GM18858 (cell line): ENCODE data around the gene GAL3ST1.
"Not testable (repeated sequence)": the region's sequence is repeated elsewhere in the genome, so short reads cannot be mapped to it uniquely, and the experiment has no call there.

Experiments used
- ATAC-seq: cut with Tn5 transposase; IDR thresholded peaks from one replicate; pipeline ENCODE4 v1.9.1; 2021; ENCODE audit not compliant: unreplicated experiment

GAL3ST1 gene

DNA sequence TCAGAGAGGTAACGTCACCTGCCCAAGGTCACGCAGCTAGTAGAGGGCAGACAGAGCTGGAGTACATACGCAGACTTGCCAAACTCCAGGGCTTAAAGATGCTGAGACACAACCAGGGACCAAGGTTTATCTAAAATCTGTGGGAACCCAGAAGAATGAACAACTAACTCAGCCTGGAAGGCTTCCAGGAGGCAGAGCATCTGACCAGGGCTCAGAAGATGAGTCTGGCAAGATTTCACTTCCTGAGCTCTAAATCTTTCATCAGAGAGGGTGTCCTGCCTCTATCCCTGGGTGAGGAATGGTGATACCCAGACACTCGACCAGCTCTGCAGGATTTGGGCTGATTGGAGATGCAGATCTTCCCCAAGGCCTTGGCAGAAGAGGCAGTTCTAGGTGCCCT is 9.1 kb downstream of the GAL3ST1 start:
- ATAC-seq: no peak

DNA sequence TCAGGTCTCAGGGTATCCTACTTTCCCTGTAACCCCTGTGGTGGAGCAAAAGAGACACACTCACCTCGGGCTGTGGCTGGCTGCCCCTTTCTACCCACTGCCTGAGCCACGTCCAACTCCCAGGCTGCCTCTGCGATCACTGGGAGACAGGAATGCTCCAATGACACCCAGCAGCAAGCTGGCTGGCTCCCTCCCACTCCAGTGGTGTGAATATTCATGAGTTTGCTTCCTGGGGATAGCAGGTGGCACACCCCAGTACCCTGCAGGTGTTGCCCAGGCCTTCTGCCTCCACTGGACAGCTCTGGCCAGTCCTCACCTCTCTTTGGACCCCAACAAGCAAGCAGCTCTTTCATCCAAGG is 9.7 kb downstream of the GAL3ST1 start:
- no peak for ATAC-seq

DNA sequence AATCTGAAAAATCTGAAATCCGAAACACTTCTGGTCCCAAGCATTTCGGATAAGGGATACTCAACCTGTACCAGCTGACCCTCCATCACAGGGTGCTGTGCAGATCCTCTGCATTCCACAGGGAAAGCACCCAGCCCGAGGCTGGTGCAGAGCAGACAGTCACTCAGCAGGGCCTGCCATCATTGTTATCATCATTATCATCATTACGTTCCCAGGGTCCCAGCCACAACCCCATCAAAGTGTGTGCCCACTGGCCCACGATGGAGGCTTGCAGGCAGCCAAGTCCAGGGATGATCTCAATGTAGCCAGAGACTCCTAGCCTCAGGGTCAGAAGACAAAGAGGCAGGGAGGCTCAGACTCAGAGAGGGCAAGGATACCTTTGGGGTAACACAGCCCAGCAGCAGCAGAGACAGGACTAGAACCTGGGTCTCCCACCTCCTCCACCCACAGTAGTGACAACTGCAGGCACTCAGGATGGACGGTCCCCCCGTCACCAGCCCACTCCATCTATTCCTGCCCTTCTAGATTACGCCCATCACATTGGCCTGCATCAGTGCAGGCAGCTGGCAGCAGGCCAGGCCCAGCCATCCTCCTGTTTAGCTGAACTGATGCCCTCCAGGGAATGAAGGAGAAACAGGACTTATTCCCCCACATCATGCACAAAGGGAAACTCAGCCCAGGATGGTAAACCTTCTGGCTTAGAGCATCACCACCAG is 10.3 kb downstream of the GAL3ST1 start:
- ATAC-seq: no peak

DNA sequence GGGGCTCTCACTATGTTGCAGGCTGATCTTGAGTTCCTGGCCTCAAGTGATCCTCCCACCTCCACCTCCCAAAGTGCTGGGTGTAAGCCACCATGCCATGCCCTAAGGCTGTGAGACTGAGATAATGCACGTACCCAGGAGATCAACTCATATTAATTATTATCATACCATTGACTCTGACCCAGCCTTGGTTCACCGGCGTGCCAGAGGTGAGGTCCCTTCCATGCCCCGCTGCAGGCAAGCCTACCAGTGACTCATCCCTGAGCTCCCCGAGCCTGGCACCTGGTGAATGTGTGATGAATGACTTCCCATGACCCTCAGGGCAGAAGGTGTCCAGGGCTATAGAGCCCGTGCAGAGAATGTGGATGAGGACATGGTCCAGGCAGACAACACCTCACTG is 12.1 kb downstream of the GAL3ST1 start:
- no peak for ATAC-seq

DNA sequence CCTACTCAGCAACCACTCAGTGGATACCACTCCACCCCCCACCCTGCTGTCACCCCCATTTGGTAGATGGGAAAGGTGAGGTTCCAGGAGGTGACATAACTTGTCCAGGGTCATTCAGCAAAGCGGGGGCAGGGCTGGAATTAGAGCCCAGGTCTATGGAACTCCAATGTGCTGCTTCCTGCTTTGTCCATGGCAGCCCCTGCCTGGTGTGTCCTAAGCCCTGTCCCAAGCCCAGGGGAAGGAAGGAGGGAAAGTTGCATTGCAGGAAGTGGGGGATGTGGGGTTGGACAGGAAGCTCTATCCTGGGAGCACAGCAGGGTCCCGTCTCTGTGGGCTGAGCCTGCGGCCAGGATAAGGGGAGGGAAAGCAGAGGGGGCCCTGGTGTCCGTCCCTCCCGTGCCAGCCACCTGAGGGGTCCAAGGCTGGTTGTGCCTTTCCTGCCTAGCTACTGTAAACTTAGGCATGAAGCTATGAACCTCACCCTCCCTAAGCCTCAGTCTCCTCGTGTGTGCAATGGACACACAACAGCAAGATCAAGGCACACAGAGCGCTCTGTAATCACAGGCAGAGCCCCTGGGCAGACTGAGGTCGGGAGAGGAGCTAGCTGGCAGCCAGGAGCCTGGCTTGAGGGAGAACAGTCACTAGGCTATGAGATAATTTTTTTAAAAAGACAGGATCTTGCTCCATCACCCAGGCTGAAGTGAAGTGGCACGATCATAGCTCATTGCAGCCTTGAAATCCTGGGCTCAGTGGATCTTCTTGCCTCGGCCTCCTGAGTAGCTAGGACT is 12.9 kb downstream of the GAL3ST1 start:
- no peak for ATAC-seq

DNA sequence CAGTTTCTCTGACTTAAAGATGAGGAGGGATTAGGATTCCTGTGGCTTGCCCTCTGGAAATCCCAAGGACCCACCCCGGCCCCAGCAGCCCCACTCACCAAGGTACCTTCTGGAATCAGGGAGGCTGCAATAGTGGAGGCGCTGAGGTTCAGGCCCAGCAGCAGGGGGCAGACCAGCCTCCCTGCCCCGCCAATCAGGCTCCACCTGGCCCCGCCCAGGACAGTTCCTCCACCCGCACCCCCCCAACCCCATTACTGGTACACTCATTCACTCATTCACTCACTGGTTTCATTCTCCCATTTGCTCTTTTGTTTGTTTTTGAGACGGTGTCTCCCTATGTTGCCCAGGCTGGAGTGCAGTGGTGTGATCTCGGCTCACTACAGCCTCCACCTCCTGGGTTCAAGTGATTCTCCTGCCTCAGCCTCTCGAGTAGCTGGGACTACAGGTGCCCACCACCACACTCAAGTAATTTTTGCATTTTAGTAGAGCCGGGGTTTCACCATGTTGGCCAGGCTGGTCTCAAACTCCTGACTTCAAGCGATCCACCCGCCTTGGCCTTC is 13.7 kb downstream of the GAL3ST1 start:
- ATAC-seq: not testable (repeated sequence)

DNA sequence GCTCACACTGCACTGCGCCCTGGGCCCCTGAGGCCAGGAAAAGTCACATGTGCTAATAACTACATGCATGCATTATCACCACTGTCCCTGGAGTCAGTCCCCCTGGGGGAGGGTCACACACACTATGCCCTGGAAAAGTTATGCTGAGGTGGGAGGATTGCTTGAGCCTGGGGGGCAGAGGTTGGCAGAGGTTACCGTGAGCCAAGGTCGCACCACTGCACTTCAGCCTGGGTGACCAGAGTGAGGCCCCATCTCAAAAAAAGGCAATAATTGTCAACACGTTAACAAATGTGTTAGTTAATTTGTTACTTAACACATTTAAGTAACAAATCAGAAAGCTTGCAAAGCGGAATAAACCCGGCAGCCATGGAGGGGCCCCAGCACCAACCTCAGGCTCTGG is 14.6 kb downstream of the GAL3ST1 start:
- ATAC-seq: no peak

DNA sequence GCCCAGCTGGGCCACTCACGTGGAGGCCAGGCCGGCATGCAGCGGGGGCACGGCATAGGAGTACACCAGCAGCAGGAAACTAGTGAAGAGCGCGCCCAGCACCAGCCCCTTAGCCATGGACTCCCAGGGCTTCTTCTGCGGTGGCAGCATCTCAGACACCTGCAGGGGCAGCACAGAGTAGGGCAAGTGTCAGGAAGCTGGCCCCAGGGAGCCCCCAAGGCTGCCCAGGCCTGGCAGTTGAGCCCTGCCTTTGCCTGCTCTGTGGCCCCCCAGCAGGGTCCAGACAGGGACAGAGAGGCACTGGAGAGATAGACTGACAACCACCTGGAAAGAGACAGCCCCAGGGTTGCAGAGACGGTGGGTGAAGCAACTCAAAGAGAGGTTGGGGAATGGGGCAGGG is 17.2 kb downstream of the GAL3ST1 start:
- ATAC-seq: no peak

DNA sequence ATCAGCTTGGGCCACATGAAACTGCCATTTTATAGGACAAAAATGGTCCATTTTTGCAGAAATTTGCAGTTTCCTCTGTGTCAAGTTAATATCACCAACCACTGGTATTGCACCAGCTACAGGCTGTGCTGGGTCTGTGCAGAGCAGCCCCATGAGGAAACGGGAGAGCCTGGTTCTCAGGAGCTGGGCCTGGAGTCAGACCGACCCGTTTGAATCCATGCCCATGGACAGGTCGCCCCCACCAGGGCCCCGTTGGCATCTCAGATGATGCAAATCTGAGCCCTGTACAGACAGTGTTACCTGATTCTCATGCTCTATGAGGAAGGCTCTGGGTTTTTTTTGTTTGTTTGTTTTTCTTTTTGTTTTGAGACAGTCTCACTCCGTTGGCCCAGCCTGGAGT is 18.1 kb downstream of the GAL3ST1 start:
- no peak for ATAC-seq

DNA sequence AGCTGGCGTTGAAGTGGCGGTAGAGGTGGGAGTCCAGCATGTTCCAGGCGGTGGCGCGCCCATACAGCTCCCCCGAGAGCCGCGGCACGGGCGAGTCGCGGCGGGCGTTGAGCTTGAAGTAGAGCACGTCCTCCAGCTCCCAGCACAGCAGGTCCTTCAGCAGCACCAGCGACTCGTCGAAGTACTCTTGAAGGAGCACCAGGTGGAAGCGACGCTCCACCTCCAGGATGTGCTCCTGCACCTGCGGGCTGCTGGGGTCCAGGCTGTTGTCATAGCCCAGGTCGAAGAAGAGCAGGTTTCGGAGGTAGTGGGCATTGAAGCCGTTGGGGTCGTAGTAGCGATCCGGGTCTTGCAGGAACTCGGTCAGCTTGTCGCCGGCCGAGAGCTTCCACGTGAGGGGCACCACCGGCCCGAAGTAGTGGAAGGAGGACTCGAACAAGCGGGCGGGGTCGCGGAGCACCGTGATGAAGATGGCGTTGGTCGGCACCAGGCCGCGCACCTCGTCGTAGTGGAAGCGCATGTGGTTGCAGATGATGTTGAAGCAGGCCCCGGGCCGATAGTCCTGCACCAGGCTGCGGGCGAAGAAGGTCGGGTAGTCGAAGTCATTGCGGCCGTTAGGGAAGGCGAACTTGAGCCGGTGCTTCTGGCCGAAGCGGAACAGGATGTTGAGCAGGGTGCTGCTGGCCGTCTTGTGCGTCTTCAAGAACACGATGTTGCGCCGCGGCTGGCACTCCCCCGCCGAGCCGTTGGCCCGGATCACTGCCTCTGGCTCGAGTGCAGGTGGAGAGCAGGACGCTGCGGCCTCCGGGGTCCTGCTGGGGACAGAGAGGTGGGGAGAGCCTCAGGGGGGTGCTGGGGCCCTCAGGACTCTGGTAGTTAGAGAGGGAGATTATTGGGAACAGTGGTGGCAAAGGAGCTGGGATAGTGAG is 18.9 kb downstream of the GAL3ST1 start:
- ATAC-seq: no peak

DNA sequence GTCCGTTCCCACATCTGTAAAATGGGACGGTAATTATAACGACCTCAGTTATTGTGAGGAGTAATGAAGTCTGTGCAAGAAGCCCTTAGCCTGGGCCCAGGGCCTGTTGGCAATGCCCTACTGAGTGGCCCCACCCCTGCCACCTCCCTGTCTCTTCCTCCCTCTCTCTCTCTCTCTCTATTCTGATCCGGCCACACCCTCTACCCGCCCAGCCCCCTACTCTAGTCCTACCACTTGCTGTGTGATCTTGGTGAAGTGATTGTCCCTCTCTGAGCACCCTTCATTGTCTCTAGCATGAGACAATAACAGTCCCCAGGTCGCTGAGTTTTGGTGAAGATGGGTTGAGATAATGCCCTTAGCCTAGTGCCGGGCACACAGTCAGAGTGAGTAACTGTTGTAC is 20.5 kb downstream of the GAL3ST1 start:
- ATAC-seq: no peak

DNA sequence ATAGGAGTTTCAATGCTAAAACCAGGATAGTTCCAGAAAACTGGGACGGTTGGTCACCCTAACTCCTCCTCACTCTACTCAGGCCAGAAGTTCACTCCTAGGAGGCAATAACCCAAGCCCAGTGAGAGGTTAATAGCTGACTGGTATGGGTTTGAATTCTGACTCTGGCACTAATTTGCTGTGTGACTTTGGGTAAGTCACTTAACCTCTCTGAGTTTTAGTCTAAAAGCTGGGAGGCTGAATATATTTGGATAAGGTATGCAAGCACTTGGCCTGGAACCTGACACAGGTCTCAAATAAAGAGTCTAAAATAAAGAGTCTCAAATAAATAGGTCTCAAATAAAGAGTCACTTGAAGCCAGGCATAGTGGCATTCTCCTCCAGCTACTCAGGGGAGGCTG is 21.7 kb downstream of the GAL3ST1 start:
- ATAC-seq: no peak

DNA sequence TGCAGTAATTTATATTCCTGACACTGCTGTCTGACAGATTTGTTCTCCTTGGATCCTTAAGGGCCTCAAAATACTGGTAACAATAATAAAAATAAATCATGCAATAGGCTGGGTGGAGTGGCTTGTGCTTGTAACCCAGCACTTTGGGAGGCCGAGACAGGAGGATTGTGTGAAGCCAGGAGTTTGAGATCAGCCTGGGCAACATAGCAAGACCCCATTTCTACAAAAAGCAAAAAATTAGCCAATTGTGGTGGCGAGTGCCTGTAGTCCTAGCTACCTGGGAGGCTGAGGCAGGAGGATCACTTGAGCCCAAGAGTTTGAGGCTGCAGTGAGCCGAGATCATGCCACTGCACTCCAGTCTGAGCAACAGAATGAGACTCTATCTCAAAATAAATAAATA is 22.7 kb downstream of the GAL3ST1 start:
- not testable (repeated sequence) for ATAC-seq

DNA sequence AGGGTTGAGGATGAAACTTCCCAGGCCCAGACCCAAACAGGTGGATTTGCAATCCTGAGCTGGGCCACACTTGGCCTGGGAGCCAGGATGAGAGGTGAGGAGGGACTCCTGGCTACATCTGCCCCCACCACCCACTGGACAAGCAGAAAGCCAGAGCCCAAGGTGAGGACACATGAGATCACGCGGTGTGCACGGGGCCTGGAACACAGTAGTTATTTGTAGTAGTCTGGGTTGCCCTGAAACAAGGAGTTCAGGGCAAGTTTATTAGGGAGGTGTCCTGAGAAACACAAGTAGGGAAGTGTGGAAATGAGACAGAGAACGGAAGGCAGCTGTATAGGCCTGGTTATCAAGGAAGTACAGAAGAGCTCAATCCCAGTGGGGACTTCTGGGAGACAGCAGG is 27.3 kb downstream of the GAL3ST1 start:
- ATAC-seq: no peak

DNA sequence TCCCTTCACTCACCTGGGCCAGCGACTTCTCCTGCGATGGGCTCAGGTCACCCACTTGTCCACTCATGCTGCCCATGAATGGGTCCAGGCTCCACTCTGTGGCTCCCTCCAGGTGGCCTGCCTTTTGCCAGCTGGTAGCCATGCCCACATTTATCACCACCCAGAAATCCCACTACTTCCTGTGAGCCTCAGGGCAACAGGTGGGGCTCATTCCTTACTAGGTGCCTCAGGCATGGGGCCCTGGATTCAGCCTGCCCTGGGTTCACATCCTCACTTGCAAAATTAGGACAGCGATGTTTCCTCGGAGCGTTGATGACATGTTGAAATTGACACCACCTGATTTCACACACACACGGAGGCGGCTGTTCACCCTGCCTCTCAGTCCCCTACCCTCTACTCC is 27.8 kb downstream of the GAL3ST1 start, which contains the start of gene SEC14L6:
Gene SEC14L6 (minus strand): TSS at position 126 of the 400 bp plus-strand sequence. CDS start 59 bp downstream, at position 67.
- no peak for ATAC-seq

DNA sequence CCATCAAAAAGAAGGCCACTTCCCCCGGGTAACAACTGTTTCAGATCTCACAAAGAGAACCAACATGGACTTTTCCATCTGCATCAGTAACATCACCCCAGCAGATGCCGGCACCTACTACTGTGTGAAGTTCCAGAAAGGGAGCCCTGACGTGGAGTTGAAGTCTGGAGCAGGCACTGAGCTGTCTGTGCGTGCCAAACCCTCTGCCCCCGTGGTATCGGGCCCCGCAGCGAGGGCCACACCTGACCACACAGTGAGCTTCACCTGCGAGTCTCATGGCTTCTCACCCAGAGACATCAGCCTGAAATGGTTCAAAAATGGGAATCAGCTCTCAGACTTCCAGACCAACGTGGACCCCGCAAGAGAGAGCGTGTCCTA is 31.7 kb downstream of the GAL3ST1 start:
- no peak for ATAC-seq

DNA sequence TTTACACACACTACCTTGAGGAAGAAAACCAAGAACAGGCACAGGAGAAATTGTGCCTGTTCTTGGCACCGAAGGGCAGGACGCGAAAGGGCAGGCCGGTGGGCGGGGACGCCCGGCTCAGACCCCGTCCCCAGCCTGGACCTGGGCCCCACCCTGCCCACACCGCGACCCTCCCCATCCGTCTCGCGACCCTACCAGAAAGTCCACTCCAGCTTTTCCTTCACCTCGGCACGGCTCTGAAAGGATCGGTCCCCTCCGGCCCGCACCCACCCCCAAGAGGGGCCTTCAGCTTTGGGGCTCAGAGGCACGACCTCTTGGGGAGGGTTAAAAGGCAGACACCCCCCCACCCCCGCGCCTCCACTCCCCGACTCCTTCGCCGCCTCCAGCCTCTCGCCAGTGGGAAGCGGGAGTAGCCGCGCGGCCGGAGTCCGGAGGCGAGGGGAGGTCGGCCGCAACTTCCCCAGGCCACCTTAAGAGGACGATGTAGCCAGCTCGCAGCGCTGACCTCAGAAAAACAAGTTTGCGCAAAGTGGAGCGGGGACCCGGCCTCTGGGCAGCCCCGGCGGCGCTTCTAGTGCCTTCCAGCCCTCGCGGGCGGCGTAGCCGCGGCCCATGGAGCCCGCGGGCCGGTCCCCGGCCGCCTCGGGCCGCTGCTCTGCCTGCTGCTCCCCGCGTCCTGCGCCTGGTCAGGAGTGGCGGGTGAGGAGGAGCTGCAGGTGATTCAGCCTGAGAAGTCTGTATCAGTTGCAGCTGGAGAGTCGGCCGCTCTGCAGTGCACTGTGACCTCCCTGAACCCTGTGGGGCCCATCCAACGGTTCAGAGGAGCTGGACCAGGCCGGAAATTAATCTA is 32.3 kb downstream of the GAL3ST1 start:
- ATAC-seq: no peak

DNA sequence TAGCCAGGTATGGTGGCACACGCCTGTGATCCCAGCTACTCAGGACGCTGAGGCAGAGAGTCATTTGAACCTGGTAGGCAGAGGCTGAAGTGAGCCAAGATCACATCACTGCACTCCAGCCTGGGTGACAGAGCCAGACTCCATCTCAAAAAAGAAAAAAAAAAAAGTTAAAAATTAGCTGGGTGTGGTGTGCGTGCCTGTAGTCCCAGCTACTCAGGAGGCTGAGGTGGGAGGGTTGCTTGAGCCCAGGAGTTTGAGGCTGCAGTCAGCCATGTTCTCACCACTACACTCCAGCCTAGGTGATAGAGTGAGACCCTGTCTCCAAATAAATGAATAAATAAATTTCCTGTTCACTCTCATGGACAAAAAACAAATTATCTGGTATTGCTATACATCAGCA is 33.0 kb downstream of the GAL3ST1 start:
- not testable (repeated sequence) for ATAC-seq

DNA sequence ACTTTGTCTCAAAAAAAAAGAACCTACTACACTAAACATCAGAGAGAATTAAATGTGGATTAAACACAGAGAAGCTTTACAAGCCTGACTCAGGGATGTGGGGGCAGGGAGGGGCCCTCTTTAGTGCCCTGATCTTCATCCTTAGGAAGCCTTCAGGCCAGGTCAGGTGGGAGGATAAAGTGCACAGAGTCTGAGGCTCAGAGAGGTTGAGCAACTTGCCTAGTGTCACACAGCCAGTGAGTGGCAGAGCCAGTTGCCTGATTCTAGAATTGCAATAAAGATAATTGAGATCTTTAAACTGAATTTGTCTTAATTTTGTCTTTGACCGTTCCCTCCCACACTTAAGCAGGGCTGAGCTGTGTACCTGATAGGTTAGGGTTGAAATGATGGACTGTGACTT is 35.1 kb downstream of the GAL3ST1 start:
- no peak for ATAC-seq

DNA sequence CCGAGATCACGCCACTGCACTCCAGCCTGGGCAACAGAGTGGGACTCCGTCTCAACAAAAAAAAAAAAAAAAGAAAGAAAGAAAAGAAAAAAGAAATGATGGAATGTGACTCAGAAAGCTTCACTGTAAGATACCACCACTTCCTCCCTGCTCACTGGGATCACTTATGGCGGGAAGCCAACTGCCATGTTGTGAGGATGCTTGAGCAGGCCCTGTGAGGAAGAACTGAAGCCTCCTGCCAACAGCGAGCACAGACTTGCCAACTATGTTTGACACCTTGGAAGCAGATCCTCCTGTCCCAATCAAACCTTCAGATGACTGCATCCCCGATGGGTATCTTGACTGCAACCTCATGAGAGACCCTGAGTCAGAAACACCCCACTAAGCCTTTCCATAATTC is 36.2 kb downstream of the GAL3ST1 start:
- ATAC-seq: no peak
